Stimulated activated effector memory CD8-positive, alpha-beta T cell treated with anti-CD3 and anti-CD28 coated beads, Interleukin-12 subunit alpha, Interleukin-12 subunit beta, amount 100 ng/mL, for 72 hours (primary cell): ENCODE data around the gene MUC2.

Experiments
- ATAC-seq: fragments of 150-1000 bp; cut with Tn5 transposase; 2 replicates; pipeline ENCODE4 v1.10.0; 2021
- DNase-seq, 2 donors: peaks; one replicate each; pipeline ENCODE4 v3.0.0; 2021 to 2022; ENCODE audit warnings: low spot score in 2 of 2
- H3K27ac Mint-ChIP-seq: one replicate; pipeline ENCODE4 v1.8.0; 2022; ENCODE audit warnings: mild to moderate bottlenecking, mixed read lengths
- H3K36me3 Mint-ChIP-seq: one replicate; pipeline ENCODE4 v1.8.0; 2022; ENCODE audit warnings: mild to moderate bottlenecking, mixed read lengths
- H3K4me1 Mint-ChIP-seq: one replicate; pipeline ENCODE4 v1.8.0; 2022; ENCODE audit warnings: mixed read lengths
- H3K4me3 Mint-ChIP-seq: one replicate; pipeline ENCODE4 v1.8.0; 2022; ENCODE audit warnings: mild to moderate bottlenecking, mixed read lengths
- H3K9me3 Mint-ChIP-seq: one replicate; pipeline ENCODE4 v1.8.0; 2022; ENCODE audit warnings: mixed read lengths

MUC2 gene

DNA sequence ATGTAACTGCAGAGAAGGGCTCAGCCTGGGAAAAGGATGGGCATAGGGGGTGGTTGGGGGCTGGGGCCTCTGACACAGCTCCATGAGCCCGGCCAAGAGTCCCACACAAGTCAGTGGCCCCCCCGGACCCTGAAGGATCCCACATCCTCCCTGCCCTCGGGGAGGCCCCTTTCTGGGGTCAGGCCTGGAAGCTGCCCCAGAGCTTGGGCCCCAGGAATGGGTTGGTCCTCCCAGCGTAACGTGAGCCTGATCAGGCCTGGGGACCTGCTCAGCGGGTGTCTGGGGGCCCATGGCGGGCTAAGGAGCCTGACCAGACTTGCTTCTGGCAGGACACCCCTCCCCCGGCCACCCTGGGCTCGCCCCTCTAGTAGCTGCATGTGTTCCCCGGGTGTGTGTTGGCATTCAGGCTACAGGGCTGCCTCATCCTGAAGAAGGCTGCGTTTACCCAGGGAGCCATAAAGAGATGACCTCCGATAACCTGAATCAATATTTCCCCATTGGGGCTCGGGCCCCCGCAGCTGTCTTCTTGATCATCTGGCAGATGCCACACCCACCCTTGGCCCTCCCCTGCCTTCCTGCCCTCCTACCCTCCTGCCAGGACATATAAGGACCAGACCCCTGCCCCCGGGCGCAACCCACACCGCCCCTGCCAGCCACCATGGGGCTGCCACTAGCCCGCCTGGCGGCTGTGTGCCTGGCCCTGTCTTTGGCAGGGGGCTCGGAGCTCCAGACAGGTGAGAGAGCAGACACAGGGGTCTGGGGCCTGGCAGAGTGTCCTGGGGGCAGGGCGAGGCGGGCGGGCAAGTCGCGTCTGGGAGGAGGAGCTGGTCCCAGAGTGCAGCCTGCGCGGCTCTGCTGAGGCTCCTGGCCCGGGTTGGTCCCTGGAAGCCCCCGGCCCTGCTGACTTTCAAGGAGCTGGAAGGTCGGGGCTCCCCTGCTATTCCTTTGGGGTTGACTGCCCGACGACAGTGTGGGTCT lies at the start of gene MUC2:
MUC2 (plus strand) TSS at position 631 of the 978 bp plus-strand sequence.
- no peaks in the 10 kb centered on the region for H3K36me3 Mint-ChIP-seq
- ATAC-seq (no peak), DNase-seq (no peak)
- H3K4me1 Mint-ChIP-seq = no peaks in the 10 kb centered on the region
- no peaks in the 10 kb centered on the region for H3K9me3 Mint-ChIP-seq
- no peak within 1 kb of the TSS for H3K27ac Mint-ChIP-seq
- no peak within 1 kb of the TSS for H3K4me3 Mint-ChIP-seq

- peaks cover 11% of the 10 kb centered on the region for H3K4me1 Mint-ChIP-seq
- H3K4me3 Mint-ChIP-seq = no peak overlapping the region
- no peak overlapping the region for H3K27ac Mint-ChIP-seq
- ATAC-seq (no peak), DNase-seq (no peak)
- no peaks in the 10 kb centered on the region for H3K36me3 Mint-ChIP-seq
- no peaks in the 10 kb centered on the region for H3K9me3 Mint-ChIP-seq
These were observed 49.1 kb upstream of the MUC2 start for GRCh38 chr11:1025410-1026162.

DNA sequence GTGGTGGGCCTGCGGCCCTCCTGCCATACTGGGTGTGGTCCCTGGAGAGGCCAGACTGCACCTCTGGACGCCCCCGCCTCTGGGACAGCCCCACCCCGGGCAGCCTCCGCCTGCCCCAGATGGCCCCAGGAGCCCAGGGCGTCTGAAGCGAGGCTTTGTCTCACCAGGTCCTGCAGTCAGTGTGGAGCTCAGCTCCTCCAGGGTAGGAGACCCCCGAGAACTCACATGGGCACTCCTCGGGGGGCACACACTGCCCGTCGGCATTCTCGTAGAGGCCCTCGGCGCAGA lies 48.6 kb upstream of the MUC2 start:
- no peak for ATAC-seq
- Mint-ChIP-seq H3K4me1 (peaks cover 11% of the 10 kb centered on the region), H3K4me3 (no peak overlapping the region), H3K9me3 (no peaks in the 10 kb centered on the region), H3K27ac (no peak overlapping the region), H3K36me3 (no peaks in the 10 kb centered on the region)
- DNase-seq = no peak

- no peak for ATAC-seq
- Mint-ChIP-seq H3K4me3 (no peak overlapping the region), H3K27ac (no peak overlapping the region)
These were observed 47.8 kb upstream of the MUC2 start for GRCh38 chr11:1026641-1027482.

DNA sequence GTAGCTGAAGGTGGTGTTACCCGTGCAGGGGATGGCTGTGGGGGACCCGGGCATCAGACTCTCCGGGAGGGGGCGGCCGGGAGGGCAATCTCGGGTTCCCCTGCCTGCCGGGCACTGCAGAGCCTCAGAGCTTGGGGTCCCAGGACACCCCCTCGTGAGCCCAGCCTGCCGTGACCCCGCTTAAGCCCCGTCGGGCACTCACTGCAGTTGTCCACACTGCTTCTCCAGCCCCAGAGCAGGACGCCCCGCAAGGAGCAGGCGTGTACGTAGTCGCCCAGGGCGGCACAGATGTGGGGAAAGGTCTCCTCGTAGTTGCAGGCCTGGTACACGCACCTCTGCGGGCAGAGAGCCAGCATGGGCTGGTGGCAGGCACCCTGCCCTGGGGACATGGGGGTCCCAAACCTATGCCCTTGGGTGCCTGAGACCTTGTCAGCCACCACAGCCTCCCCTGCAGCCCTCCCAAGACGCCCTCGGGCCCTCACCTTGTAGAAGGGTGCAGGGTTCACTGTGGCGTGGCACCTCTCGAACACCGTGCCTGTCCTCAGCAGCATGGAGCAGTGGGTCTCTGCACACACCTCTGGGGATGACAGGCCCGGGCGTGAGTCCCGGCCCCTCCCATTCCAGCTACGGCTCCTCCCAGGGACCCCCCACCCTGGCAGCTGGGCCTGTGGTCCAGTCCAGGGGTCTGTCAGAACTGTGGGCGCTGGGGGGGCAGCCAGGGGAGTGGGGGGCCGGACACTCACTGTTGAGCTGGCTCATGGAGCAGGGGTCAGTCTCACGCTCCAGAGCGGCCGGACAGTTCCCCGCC lies 47.0 kb upstream of the MUC2 start:
- Mint-ChIP-seq H3K27ac (no peak overlapping the region), H3K36me3 (no peaks in the 10 kb centered on the region), H3K4me3 (no peak overlapping the region), H3K4me1 (peaks cover 6% of the 10 kb centered on the region), H3K9me3 (no peaks in the 10 kb centered on the region)
- ATAC-seq (no peak), DNase-seq (no peak)

More at GRCh38 chr11:1026641-1027482, 47.8 kb upstream of the MUC2 start:
- H3K9me3 Mint-ChIP-seq = no peaks in the 10 kb centered on the region
- no peak for DNase-seq
- H3K4me1 Mint-ChIP-seq = peaks cover 11% of the 10 kb centered on the region
- no peaks in the 10 kb centered on the region for H3K36me3 Mint-ChIP-seq

GRCh38 chr11:1028291-1028540 lies 46.5 kb upstream of the MUC2 start:
- peaks cover 1% of the 10 kb centered on the region for H3K4me1 Mint-ChIP-seq

DNA sequence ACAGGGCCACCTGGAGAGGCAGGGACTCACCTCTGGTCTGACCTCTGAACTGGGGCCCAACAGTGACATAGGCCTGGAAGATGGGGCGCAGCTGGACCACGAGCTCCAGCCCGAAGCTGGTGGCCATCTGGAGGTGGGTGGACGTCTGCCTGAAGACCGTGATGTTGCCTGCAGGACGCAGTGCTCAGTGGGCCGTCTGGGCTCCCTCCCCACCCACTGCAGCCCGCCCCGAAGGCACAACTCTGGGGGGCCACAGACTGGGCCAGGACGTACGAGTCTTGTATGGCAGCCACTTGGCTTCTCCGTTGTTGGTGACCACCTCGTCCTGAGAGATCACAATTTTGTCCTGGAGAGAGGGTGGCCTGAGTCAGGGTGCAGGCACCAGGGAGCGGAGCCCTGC lies 46.1 kb upstream of the MUC2 start:
- H3K27ac Mint-ChIP-seq = no peak overlapping the region
- no peaks in the 10 kb centered on the region for H3K9me3 Mint-ChIP-seq
- ATAC-seq = no peak
- DNase-seq = no peak
- no peaks in the 10 kb centered on the region for H3K36me3 Mint-ChIP-seq
- no peaks in the 10 kb centered on the region for H3K4me1 Mint-ChIP-seq
- H3K4me3 Mint-ChIP-seq = no peak overlapping the region

More at GRCh38 chr11:1028291-1028540, 46.5 kb upstream of the MUC2 start:
- no peaks in the 10 kb centered on the region for H3K9me3 Mint-ChIP-seq
- H3K27ac Mint-ChIP-seq = no peak overlapping the region
- no peaks in the 10 kb centered on the region for H3K36me3 Mint-ChIP-seq
- DNase-seq (no peak), ATAC-seq (no peak)
- no peak overlapping the region for H3K4me3 Mint-ChIP-seq

- Mint-ChIP-seq H3K36me3 (no peaks in the 10 kb centered on the region), H3K4me3 (no peak overlapping the region), H3K9me3 (no peaks in the 10 kb centered on the region), H3K4me1 (no peaks in the 10 kb centered on the region), H3K27ac (no peak overlapping the region)
- ATAC-seq (no peak), DNase-seq (no peak)
These were observed 45.6 kb upstream of the MUC2 start for GRCh38 chr11:1029051-1029450.

DNA sequence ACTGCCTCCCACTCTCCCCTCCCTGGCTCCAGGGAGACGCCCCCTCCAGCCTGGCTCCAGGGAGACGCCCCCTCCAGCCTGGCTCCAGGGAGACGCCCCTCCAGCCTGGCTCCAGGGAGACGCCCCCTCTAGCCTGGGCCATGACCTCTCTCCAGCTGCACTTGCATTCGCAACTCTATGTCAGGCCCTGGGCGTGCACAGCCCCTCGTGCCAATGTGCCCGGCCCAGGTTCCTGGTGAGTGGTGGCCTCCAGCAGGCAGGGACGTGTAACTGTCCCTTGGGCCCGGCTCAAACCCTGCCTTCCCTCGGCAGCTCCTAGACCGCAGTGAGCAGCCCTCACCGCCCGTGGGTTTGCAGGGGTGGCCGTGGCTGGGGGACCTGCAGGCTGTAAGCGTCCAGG lies 45.0 kb upstream of the MUC2 start:
- no peaks in the 10 kb centered on the region for H3K36me3 Mint-ChIP-seq
- no peaks in the 10 kb centered on the region for H3K4me1 Mint-ChIP-seq
- DNase-seq = no peak
- no peak overlapping the region for H3K27ac Mint-ChIP-seq
- H3K9me3 Mint-ChIP-seq = no peaks in the 10 kb centered on the region
- ATAC-seq = no peak
- H3K4me3 Mint-ChIP-seq = no peak overlapping the region

- DNase-seq = no peak
- Mint-ChIP-seq H3K9me3 (no peaks in the 10 kb centered on the region), H3K27ac (no peak overlapping the region), H3K4me1 (no peaks in the 10 kb centered on the region), H3K36me3 (no peaks in the 10 kb centered on the region), H3K4me3 (no peak overlapping the region)
- no peak for ATAC-seq
These were observed 44.6 kb upstream of the MUC2 start for GRCh38 chr11:1030086-1030485.

GRCh38 chr11:1030556-1030955 lies 44.1 kb upstream of the MUC2 start:
- Mint-ChIP-seq H3K36me3 (no peaks in the 10 kb centered on the region), H3K4me3 (no peak overlapping the region), H3K4me1 (no peaks in the 10 kb centered on the region), H3K9me3 (no peaks in the 10 kb centered on the region), H3K27ac (no peak overlapping the region)
- DNase-seq = no peak
- no peak for ATAC-seq

DNA sequence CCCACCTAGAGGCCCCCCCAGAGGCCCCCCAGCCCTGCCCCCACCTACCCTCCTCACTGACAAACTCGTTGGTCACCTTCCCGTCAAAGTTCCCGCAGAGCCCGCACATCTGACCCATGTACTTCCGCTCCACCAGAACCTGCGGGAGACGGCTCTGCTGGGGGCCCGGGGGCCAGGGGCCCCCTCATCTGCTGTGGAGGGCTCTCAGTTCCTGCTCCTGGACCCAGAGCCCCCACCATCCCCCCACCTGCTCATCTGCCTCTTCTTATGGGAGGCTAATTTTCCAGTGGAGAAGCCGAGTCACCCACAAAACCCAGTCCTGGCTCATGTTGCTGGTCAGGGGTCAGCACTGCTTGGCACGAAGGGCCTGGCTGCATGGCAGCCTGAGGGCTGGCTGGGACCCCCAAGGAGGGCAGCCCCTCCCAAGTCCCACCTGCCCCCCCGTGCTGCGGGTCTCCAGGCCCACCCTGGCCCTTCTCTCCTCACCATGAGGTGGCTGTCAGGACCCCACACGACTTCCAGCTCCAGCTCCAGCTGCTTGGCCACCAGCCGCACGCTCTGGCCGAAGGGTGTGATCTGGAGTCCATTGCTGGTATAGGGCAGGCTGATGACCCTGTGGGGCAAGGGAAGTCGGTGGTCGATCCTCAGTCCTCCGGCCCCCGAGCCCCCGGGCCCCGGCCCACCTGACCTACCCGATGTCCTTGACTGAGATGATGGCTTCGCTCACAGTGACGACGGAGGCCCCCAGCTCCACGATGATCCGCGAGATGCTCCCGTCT lies 43.4 kb upstream of the MUC2 start:
- no peak overlapping the region for H3K27ac Mint-ChIP-seq
- H3K9me3 Mint-ChIP-seq = no peaks in the 10 kb centered on the region
- ATAC-seq (no peak), DNase-seq (no peak)
- H3K36me3 Mint-ChIP-seq = no peaks in the 10 kb centered on the region
- no peak overlapping the region for H3K4me3 Mint-ChIP-seq
- H3K4me1 Mint-ChIP-seq = no peaks in the 10 kb centered on the region

DNA sequence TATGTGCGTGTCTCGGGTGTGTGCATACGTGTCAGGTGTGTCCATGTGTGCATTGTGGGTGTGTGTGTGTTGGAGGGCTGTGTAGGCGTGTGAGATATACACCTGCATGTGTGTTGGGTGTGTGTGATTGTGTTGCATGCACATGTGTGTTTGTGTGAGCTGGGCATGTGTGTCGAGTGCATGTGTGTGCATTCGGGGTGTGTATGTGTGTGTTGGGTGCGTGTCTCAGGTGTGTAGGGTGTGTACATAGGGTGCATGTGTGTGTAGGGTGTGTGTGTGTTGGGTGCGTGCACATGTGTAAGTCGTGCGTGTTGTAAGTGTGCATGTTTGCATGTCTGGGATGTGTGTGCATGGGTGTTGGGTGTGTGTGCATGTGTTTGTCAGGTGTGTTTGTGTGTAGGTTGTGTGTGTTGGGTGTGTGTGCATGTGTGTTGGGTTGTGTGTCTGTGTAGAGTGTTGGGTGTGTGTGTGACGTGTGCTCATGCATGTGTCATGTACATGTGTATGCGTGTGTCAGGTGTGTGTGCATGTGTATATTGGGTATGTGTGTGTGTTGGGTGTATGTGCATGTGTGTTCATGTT lies 42.3 kb upstream of the MUC2 start:
- H3K4me3 Mint-ChIP-seq = no peak overlapping the region
- H3K4me1 Mint-ChIP-seq = no peaks in the 10 kb centered on the region
- no peaks in the 10 kb centered on the region for H3K36me3 Mint-ChIP-seq
- no peaks in the 10 kb centered on the region for H3K9me3 Mint-ChIP-seq
- H3K27ac Mint-ChIP-seq = no peak overlapping the region
- no peak for DNase-seq
- ATAC-seq = no peak
